GM20000 (cell line): ENCODE results near the gene USO1.
"Not testable (repeated sequence)": the region's sequence is repeated elsewhere in the genome, so short reads cannot be mapped to it uniquely, and the experiment has no call there.

Experiments
- DNase-seq: peaks from one replicate; pipeline ENCODE4 v3.0.0; 2012; ENCODE audit warnings: low spot score
- CTCF ChIP-seq: IDR thresholded peaks from 2 replicates; pipeline ENCODE4 v1.5.1; 2012; ENCODE audit warnings: mild to moderate bottlenecking, control low read depth; ENCODE audit errors: extremely low read depth, missing control alignments

Gene USO1

GRCh38 chr4:75685546-75686189 lies 38.7 kb upstream of the USO1 start:
- DNase-seq, result no peak
- no peak for TF ChIP-seq CTCF

- DNase-seq, result no peak
- no peak for TF ChIP-seq CTCF
Measured at GRCh38 chr4:75686346-75686745, 38.0 kb upstream of the USO1 start.

GRCh38 chr4:75687125-75687524 lies 37.3 kb upstream of the USO1 start:
- DNase-seq, result not testable (repeated sequence)

GRCh38 chr4:75692066-75692465 lies 32.3 kb upstream of the USO1 start:
- not testable (repeated sequence) for DNase-seq

- TF ChIP-seq CTCF, result no peak
- DNase-seq, result peak; percentile 38
Measured at GRCh38 chr4:75696071-75696470, 28.3 kb upstream of the USO1 start.

- no peak for TF ChIP-seq CTCF
- DNase-seq, result no peak
Measured at GRCh38 chr4:75696581-75696980, 27.8 kb upstream of the USO1 start.

- no peak for TF ChIP-seq CTCF
- DNase-seq, result peak; percentile 66
Measured at GRCh38 chr4:75698162-75698962, 26.0 kb upstream of the USO1 start.

- TF ChIP-seq CTCF, result no peak
- no peak for DNase-seq
Measured at GRCh38 chr4:75698963-75699228, 25.5 kb upstream of the USO1 start.
